ENCODE measurements around the gene ITGB5.

ITGB5 gene

GRCh38 chr3:124896824-124897526 is 9.8 kb upstream of the ITGB5 start:
- no peak for DNase-seq (ENCODE audit: low spot score)

- DNase-seq (ENCODE audit: low spot score): no peak
Measured at GRCh38 chr3:124895756-124896155, 8.6 kb upstream of the ITGB5 start.

- no peak for DNase-seq (ENCODE audit: low spot score)
Measured at GRCh38 chr3:124893526-124893925, 6.4 kb upstream of the ITGB5 start.

GRCh38 chr3:124890573-124891190 is 3.5 kb upstream of the ITGB5 start:
- DNase-seq (ENCODE audit: low spot score): no peak

GRCh38 chr3:124888482-124889441 is 1.6 kb upstream of the ITGB5 start:
- DNase-seq (ENCODE audit: low spot score): no peak

GRCh38 chr3:124887932-124888298 is 750 bp upstream of the ITGB5 start:
- DNase-seq (ENCODE audit: low spot score): no peak

- no peak for DNase-seq (ENCODE audit: low spot score)
Measured at GRCh38 chr3:124886168-124887056, 753 bp downstream of the ITGB5 start.

GRCh38 chr3:124885466-124886167 is 1.5 kb downstream of the ITGB5 start:
- no peak for DNase-seq (ENCODE audit: low spot score)

GRCh38 chr3:124884474-124885101 is 2.6 kb downstream of the ITGB5 start:
- DNase-seq (ENCODE audit: low spot score): no peak

- no peak for DNase-seq (ENCODE audit: low spot score)
Measured at GRCh38 chr3:124883766-124884473, 3.2 kb downstream of the ITGB5 start.

- no peak for DNase-seq (ENCODE audit: low spot score)
Measured at GRCh38 chr3:124882816-124883747, 4.1 kb downstream of the ITGB5 start.

- no peak for DNase-seq (ENCODE audit: low spot score)
Measured at GRCh38 chr3:124881976-124882697, 5.0 kb downstream of the ITGB5 start.

- DNase-seq (ENCODE audit: low spot score): no peak
Measured at GRCh38 chr3:124879337-124879680, 7.9 kb downstream of the ITGB5 start.

- DNase-seq (ENCODE audit: low spot score): peak; percentile 98
Measured at GRCh38 chr3:124878561-124879336, 8.4 kb downstream of the ITGB5 start.

- no peak for DNase-seq (ENCODE audit: low spot score)
Measured at GRCh38 chr3:124877674-124878073, 9.5 kb downstream of the ITGB5 start.

GRCh38 chr3:124876401-124876878 is 10.7 kb downstream of the ITGB5 start:
- no peak for DNase-seq (ENCODE audit: low spot score)

GRCh38 chr3:124873226-124873625 is 13.9 kb downstream of the ITGB5 start:
- DNase-seq (ENCODE audit: low spot score): no peak

Measured in kidney capillary endothelial cell (primary cell).